PC-3 (cell line): ENCODE results near the gene ETV6. TPM values are rescaled to one million over a fixed set of nuclear protein-coding genes. Genes with fewer than 3 reads are reported as not detected.

ENCODE experiments used
- ATAC-seq: fragments of 200-7000 bp; cut with Tn5 transposase; 2 replicates; pipeline ENCODE4 v1.9.1; 2020; ENCODE audit warnings: mild to moderate bottlenecking, moderate library complexity
- BruUV-seq: library from RNA; stranded (reverse); fragments of 400-500 nt; replicated peaks from 2 replicates; lab custom pipeline; 2021; lab: Mats Ljungman, UMichigan
- CTCF ChIA-PET: fragments of 300-600 bp; sonication (Branson Sonifier 250); formaldehyde crosslinking; loops from one replicate; lab custom pipeline; 2022; ENCODE audit warnings: antibody characterized with exemption; lab: Charles Lee
- POLR2A ChIA-PET: fragments of 300-600 bp; sonication (Branson Sonifier 250); formaldehyde crosslinking; loops from one replicate; lab custom pipeline; 2022; ENCODE audit warnings: antibody characterized with exemption; ENCODE audit not compliant: unreplicated experiment; lab: Charles Lee
- DNase-seq: peaks from one replicate; pipeline ENCODE4 v3.0.0-alpha.2; 2015
- H2AFZ ChIP-seq: fragments of 300-600 bp; sonication (generic); 2 replicates; pipeline ENCODE4 v1.6.0; 2016; ENCODE audit warnings: antibody characterized with exemption, low read length
- H3F3A ChIP-seq: fragments of 300-600 bp; sonication (generic); one replicate; pipeline ENCODE4 v1.6.0; 2017; ENCODE audit warnings: antibody characterized with exemption, low read length, control low read depth, mild to moderate bottlenecking; ENCODE audit not compliant: unreplicated experiment
- H3K27ac ChIP-seq: fragments of 300-600 bp; sonication (generic); 2 replicates; pipeline ENCODE4 v1.5.1; 2016; ENCODE audit warnings: mild to moderate bottlenecking, low read length
- H3K27me3 ChIP-seq: fragments of 300-600 bp; sonication (generic); 2 replicates; pipeline ENCODE4 v1.6.1; 2016; ENCODE audit warnings: low read length, mixed read lengths
- H3K36me3 ChIP-seq: fragments of 300-600 bp; sonication (generic); 2 replicates; pipeline ENCODE4 v1.6.1; 2016; ENCODE audit warnings: low read depth, mixed run types, low read length, mixed read lengths
- H3K4me1 ChIP-seq: fragments of 300-600 bp; sonication (generic); 2 replicates; pipeline ENCODE4 v1.5.1; 2016; ENCODE audit warnings: low read length; ENCODE audit not compliant: insufficient read depth
- H3K4me2 ChIP-seq: fragments of 300-600 bp; sonication (generic); 2 replicates; pipeline ENCODE4 v1.6.0; 2016; ENCODE audit warnings: low read length
- H3K4me3 ChIP-seq: fragments of 300-600 bp; sonication (generic); 2 replicates; pipeline ENCODE4 v1.5.1; 2016; ENCODE audit warnings: mild to moderate bottlenecking, low read length, mixed read lengths
- H3K79me2 ChIP-seq: fragments of 300-600 bp; sonication (generic); 2 replicates; pipeline ENCODE4 v1.6.1; 2017; ENCODE audit warnings: low read length, mixed read lengths
- H3K9ac ChIP-seq: fragments of 300-600 bp; sonication (generic); 2 replicates; pipeline ENCODE4 v1.6.0; 2016; ENCODE audit warnings: mild to moderate bottlenecking, low read length
- H3K9me2 ChIP-seq: fragments of 300-600 bp; sonication (generic); replicated peaks from 2 replicates; pipeline ENCODE4 v1.6.1; 2016; ENCODE audit warnings: mixed run types, low read length, mixed read lengths
- H3K9me3 ChIP-seq: fragments of 300-600 bp; sonication (generic); 2 replicates; pipeline ENCODE4 v1.6.1; 2016; ENCODE audit warnings: low read length, mixed read lengths
- H4K20me1 ChIP-seq: fragments of 300-600 bp; sonication (generic); 2 replicates; pipeline ENCODE4 v1.6.1; 2016; ENCODE audit warnings: low read length, mixed read lengths
- EZH2 ChIP-seq: fragments of 300-600 bp; sonication (generic); IDR thresholded peaks from one replicate; pipeline ENCODE4 v1.6.1; 2017; ENCODE audit warnings: antibody characterized with exemption, mild to moderate bottlenecking, low read length; ENCODE audit not compliant: unreplicated experiment
- EZH2phosphoT487 ChIP-seq: fragments of 300-600 bp; sonication (generic); IDR thresholded peaks from 2 replicates; pipeline ENCODE4 v1.6.1; 2018; ENCODE audit warnings: mild to moderate bottlenecking, antibody characterized with exemption, low read length, borderline replicate concordance
- intact Hi-C: fragments of 100-400 bp; cut with micrococcal nuclease; formaldehyde crosslinking; loops from 2 replicates; pipeline ENCODE4 v1.9.0; 2023
- total RNA-seq: library from RNA; depleted of rRNA; stranded (reverse); fragments of >200 nt; gene quantifications from 2 replicates; pipeline ENCODE4 v1.2.3, GENCODE V29; 2014
- TF ChIP-seq, protein P1 (sequence below): fragments of 300-600 bp; sonication (generic); conservative IDR thresholded peaks from 2 replicates; pipeline ENCODE4 v1.5.1; 2017; ENCODE audit warnings: antibody characterized with exemption, low read depth, mild to moderate bottlenecking, low read length

The ETV6 gene
- total RNA-seq, 1 experiment from 2014 or later, result 5.0 TPM

DNA sequence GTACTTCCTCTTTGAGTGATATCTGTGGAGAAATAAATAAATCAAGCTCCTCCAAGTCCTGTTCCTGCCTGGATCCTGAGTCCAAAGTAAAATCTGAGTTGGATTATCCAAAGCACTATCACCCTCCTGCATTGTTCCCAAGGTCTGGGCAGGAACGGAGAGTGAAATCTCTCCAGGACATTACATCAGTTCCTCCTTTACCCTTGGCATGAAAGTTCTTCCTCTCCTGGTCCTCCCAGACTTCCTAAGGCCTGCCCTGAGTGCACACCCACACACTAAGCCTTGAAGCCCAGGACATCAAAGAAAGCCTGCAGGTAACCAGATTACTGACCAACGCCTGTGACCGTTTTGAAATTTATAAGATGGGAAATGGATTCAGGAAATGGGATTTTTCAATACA, 214.5 kb downstream of the ETV6 start:
- Histone ChIP-seq H3K27ac (no peak overlapping the region), H3K79me2 (no peaks in the 10 kb centered on the region), H3K27me3 (no peaks in the 10 kb centered on the region), H3K9me2 (no peaks in the 10 kb centered on the region), H3K9me3 (no peaks in the 10 kb centered on the region), H2AFZ (no peak overlapping the region), H3F3A (no peaks in the 10 kb centered on the region), H3K4me2 (no peak overlapping the region), H4K20me1 (no peaks in the 10 kb centered on the region), H3K4me1 (no peaks in the 10 kb centered on the region), H3K36me3 (peaks cover 5% of the 10 kb centered on the region; the same call in 1 of the 2 replicates), H3K4me3 (no peak overlapping the region), H3K9ac (no peak overlapping the region)
- no TSS peak for BruUV-seq
- intact Hi-C loops, result no loop called here
- TF ChIP-seq EZH2 (no peak), EZH2phosphoT487 (no peak)
- TF ChIP-seq, protein P1, sequence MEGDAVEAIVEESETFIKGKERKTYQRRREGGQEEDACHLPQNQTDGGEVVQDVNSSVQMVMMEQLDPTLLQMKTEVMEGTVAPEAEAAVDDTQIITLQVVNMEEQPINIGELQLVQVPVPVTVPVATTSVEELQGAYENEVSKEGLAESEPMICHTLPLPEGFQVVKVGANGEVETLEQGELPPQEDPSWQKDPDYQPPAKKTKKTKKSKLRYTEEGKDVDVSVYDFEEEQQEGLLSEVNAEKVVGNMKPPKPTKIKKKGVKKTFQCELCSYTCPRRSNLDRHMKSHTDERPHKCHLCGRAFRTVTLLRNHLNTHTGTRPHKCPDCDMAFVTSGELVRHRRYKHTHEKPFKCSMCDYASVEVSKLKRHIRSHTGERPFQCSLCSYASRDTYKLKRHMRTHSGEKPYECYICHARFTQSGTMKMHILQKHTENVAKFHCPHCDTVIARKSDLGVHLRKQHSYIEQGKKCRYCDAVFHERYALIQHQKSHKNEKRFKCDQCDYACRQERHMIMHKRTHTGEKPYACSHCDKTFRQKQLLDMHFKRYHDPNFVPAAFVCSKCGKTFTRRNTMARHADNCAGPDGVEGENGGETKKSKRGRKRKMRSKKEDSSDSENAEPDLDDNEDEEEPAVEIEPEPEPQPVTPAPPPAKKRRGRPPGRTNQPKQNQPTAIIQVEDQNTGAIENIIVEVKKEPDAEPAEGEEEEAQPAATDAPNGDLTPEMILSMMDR, result no peak
- ChIA-PET POLR2A (no interaction called here), CTCF (no interaction called here)
- ATAC-seq, result no peak
- no peak for DNase-seq

DNA sequence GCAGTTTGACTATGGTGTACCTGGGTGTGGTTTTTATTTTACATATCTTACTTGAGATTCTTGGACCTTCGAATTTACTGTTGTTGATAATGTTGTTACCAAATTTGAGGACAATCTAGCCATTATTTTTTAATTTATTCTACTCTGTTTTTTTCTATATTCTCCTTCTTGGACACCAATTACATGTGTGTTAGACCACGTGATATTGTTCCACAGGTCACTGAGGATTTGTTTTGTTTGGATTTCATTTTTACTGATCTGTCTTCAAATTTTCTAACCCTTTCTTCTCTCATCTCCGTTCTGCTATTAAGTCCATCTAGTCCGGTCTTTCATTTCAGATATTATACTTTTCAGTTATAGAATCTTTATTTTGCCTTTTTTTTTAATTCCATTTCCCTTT, 216.3 kb downstream of the ETV6 start:
- Histone ChIP-seq H3K27me3 (no peaks in the 10 kb centered on the region), H3K4me3 (no peak overlapping the region), H2AFZ (no peak overlapping the region), H3K36me3 (peaks cover 5% of the 10 kb centered on the region; the same call in 1 of the 2 replicates), H3K9me3 (no peaks in the 10 kb centered on the region), H3F3A (no peaks in the 10 kb centered on the region), H3K4me1 (no peaks in the 10 kb centered on the region), H3K79me2 (no peaks in the 10 kb centered on the region), H3K9me2 (no peaks in the 10 kb centered on the region), H3K9ac (no peak overlapping the region), H3K4me2 (no peak overlapping the region), H4K20me1 (no peaks in the 10 kb centered on the region), H3K27ac (no peak overlapping the region)
- POLR2A ChIA-PET, result no interaction called here
- DNase-seq, result no peak
- BruUV-seq, result no TSS peak
- CTCF ChIA-PET, result no interaction called here
- intact Hi-C loops, result no loop called here
- TF ChIP-seq EZH2 (no peak), EZH2phosphoT487 (no peak)
- TF ChIP-seq, protein P1, result no peak
- ATAC-seq, result no peak

DNA sequence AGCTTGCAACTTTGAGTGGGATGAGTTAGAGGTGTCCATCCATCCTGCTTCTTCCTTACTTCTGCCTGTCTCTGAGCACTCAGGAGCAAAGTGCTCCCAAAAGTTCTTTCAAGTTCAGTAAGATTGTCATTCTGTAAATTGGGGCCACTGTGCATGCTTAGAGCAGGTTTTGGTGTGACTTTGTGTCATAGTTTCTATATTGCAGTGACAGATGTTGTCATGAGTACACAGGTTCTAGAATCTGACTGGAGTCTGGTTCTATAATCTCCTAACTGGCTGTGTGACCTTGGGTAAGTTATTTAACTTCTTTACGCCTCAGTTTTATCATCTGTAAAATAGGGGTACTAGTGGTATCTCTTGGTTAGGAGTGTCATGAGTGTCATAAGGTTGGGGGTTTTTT, 218.6 kb downstream of the ETV6 start:
- no peaks in the 10 kb centered on the region for H3K27me3 ChIP-seq
- intact Hi-C loops, result no loop called here
- DNase-seq, result no peak
- H3F3A ChIP-seq, result no peaks in the 10 kb centered on the region
- no peaks in the 10 kb centered on the region for H3K9me3 ChIP-seq
- H3K4me1 ChIP-seq, result no peaks in the 10 kb centered on the region
- TF ChIP-seq EZH2 (no peak), EZH2phosphoT487 (no peak)
- TF ChIP-seq, protein P1, result no peak
- POLR2A ChIA-PET, result no interaction called here
- no peak overlapping the region for H3K27ac ChIP-seq
- H4K20me1 ChIP-seq, result no peaks in the 10 kb centered on the region
- no peak overlapping the region for H2AFZ ChIP-seq
- no TSS peak for BruUV-seq
- no peak overlapping the region for H3K4me2 ChIP-seq
- CTCF ChIA-PET, result no interaction called here
- peaks cover 5% of the 10 kb centered on the region; the same call in 1 of the 2 replicates for H3K36me3 ChIP-seq
- no peak for ATAC-seq
- H3K79me2 ChIP-seq, result no peaks in the 10 kb centered on the region
- H3K9me2 ChIP-seq, result no peaks in the 10 kb centered on the region
- H3K9ac ChIP-seq, result no peak overlapping the region
- H3K4me3 ChIP-seq, result no peak overlapping the region
